Neuronal stem cell (in vitro differentiated cells): Measurements from ENCODE around the gene PFAS.

ENCODE experiments used
- DNase-seq: peaks from one replicate; pipeline ENCODE4 v3.0.0-alpha.2; 2013; ENCODE audit warnings: low spot score
- H2AFZ ChIP-seq: one replicate; pipeline ENCODE4 v1.6.1; 2013; ENCODE audit warnings: mild to moderate bottlenecking, low read length, inconsistent platforms
- H2AK5ac ChIP-seq: 2 replicates; pipeline ENCODE4 v1.6.1; 2013; ENCODE audit warnings: low read depth, mild to moderate bottlenecking, inconsistent platforms, low read length, moderate library complexity, mixed read lengths
- H2BK120ac ChIP-seq: 2 replicates; pipeline ENCODE4 v1.6.1; 2013; ENCODE audit warnings: low read depth, mild to moderate bottlenecking, inconsistent platforms, low read length, moderate library complexity, mixed read lengths
- H2BK12ac ChIP-seq: one replicate; pipeline ENCODE4 v1.6.1; 2013; ENCODE audit warnings: low read length, inconsistent platforms
- H2BK15ac ChIP-seq: 2 replicates; pipeline ENCODE4 v1.6.1; 2013; ENCODE audit warnings: mild to moderate bottlenecking, low read length, inconsistent platforms, mixed read lengths
- H2BK5ac ChIP-seq: one replicate; pipeline ENCODE4 v1.6.1; 2013; ENCODE audit warnings: inconsistent platforms, mild to moderate bottlenecking, low read length, moderate library complexity
- H3K14ac ChIP-seq: one replicate; pipeline ENCODE4 v1.6.1; 2013; ENCODE audit warnings: low read length, inconsistent platforms
- H3K18ac ChIP-seq: 2 replicates; pipeline ENCODE4 v1.6.1; 2013; ENCODE audit warnings: low read length, inconsistent platforms
- H3K23ac ChIP-seq: 2 replicates; pipeline ENCODE4 v1.6.1; 2013; ENCODE audit warnings: low read depth, mild to moderate bottlenecking, mixed read lengths, low read length, inconsistent platforms; ENCODE audit not compliant: poor library complexity
- H3K27ac ChIP-seq: replicated peaks from 3 replicates; pipeline ENCODE4 v1.5.1; 2013; ENCODE audit warnings: low read length, inconsistent platforms
- H3K27me3 ChIP-seq, 3 experiments: 2 replicates each; pipeline ENCODE4 v1.6.1; 2013; ENCODE audit warnings: low read length in 3 of 3, mild to moderate bottlenecking in 2 of 3, inconsistent platforms in 1 of 3, low read depth in 1 of 3, mixed read lengths in 1 of 3, moderate library complexity in 1 of 3; ENCODE audit not compliant: control insufficient read depth in 3 of 3, insufficient read depth in 3 of 3
- H3K36me3 ChIP-seq, 2 donors: replicated peaks in 1 of 2; 2 replicates each; pipeline ENCODE4 v1.6.1; 2013; ENCODE audit warnings: low read length in 2 of 2; ENCODE audit not compliant: control insufficient read depth in 2 of 2, insufficient read depth in 2 of 2
- H3K4ac ChIP-seq: 2 replicates; pipeline ENCODE4 v1.6.1; 2013; ENCODE audit warnings: inconsistent platforms, mild to moderate bottlenecking, low read length, moderate library complexity
- H3K4me1 ChIP-seq, 2 donors: 1 replicate in 1 of 2; 2 replicates in 1 of 2; pipeline ENCODE4 v1.6.1; 2013; ENCODE audit warnings: low read length in 2 of 2, low read depth in 1 of 2; ENCODE audit not compliant: control insufficient read depth in 2 of 2, insufficient read depth in 1 of 2
- H3K4me2 ChIP-seq: one replicate; pipeline ENCODE4 v1.6.1; 2013; ENCODE audit warnings: mild to moderate bottlenecking, low read length, inconsistent platforms; ENCODE audit not compliant: insufficient read depth, poor library complexity, severe bottlenecking
- H3K4me3 ChIP-seq, 2 donors: 2 replicates each; pipeline ENCODE4 v1.5.1; 2013; ENCODE audit warnings: low read length in 2 of 2, mild to moderate bottlenecking in 2 of 2, inconsistent platforms in 1 of 2, moderate library complexity in 1 of 2
- H3K79me1 ChIP-seq: one replicate; pipeline ENCODE4 v1.6.1; 2013; ENCODE audit warnings: low read depth, mild to moderate bottlenecking, inconsistent platforms, low read length, moderate library complexity
- H3K9ac ChIP-seq: one replicate; pipeline ENCODE4 v1.6.1; 2013; ENCODE audit warnings: mild to moderate bottlenecking, low read depth, low read length, inconsistent platforms; ENCODE audit not compliant: poor library complexity
- H3K9me3 ChIP-seq, 2 donors: replicated peaks in 1 of 2; 2 replicates each; pipeline versions ENCODE3 to v1.6.1; 2013; ENCODE audit warnings: low read length in 2 of 2, mild to moderate bottlenecking in 2 of 2, inconsistent platforms in 1 of 2, low read depth in 1 of 2, mixed read lengths in 1 of 2, moderate library complexity in 1 of 2; ENCODE audit not compliant: control insufficient read depth in 2 of 2, insufficient read depth in 1 of 2
- H4K8ac ChIP-seq: one replicate; pipeline ENCODE4 v1.6.1; 2013; ENCODE audit warnings: low read depth, mild to moderate bottlenecking, inconsistent platforms, low read length, moderate library complexity
- H4K91ac ChIP-seq: one replicate; pipeline ENCODE4 v1.6.1; 2013; ENCODE audit warnings: low read length, low read depth, mild to moderate bottlenecking, inconsistent platforms; ENCODE audit not compliant: poor library complexity
- WGBS, 2 donors: extraction: QIAGEN DNeasy Blood & Tissue Kit; methylation state at CpG; one replicate each; pipeline ENCODE4 v1.1.7; 2013; ENCODE audit warnings: missing lambda C conversion rate in 2 of 2, mixed read lengths in 1 of 2; ENCODE audit not compliant: insufficient read length in 2 of 2, insufficient replicate concordance in 1 of 2; ENCODE audit errors: extremely low coverage in 2 of 2; 5-methylcytosine and 5-hydroxymethylcytosine counted together

PFAS gene

DNA sequence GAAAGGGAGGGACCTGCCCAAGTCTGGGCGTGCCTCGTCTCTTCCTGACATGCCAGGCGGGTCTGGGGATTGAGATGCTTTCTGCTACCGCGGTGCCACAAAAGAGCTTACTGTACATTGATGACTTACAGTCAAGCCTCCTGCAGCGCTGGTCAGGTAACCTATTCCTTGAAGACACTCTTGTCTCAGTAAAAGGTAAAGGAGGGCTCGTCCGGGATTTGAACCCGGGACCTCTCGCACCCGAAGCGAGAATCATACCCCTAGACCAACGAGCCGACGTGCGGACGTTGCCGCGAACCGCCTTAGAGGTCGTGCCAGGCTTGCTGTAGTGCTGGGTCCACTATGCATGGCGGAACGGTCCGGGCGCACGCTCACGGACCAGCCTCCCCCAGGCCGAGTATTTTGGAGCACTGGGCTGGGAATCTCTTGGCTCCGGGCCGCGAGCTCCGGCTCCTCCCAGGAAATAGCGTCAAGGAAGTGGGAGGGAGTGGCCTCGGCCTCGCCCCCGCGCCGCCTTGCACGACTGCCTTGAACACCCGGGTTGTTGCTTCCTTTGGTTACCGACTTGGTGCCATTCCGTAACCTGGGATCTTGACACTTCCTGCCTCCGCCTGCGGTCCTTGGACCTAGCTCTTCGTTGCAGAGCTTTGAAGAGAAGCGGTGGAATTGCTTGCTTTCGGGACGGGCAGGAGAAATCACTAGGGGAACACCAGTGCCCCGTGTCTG, 26.3 kb upstream of the PFAS start:
- no peak overlapping the region for H2BK15ac ChIP-seq
- H3K9me3 ChIP-seq, result no peaks in the 10 kb centered on the region
- no peak overlapping the region for H4K91ac ChIP-seq
- no peaks in the 10 kb centered on the region for H3K27me3 ChIP-seq
- no peak overlapping the region for H2BK12ac ChIP-seq
- peak; percentile 86 for DNase-seq
- H2BK120ac ChIP-seq, result no peak overlapping the region
- H3K4me1 ChIP-seq, result peaks cover 8% of the 10 kb centered on the region in 2 donors
- no CpG with 5 or more reads among the region's 49 CpGs for whole genome bisulfite sequencing, 2 donors
- H3K23ac ChIP-seq, result peak overlapping the region; percentile 2
- peak overlapping the region; percentile 65 for H3K27ac ChIP-seq
- peak overlapping the region; percentile 2 for H2BK5ac ChIP-seq
- peak overlapping the region; percentile 84 for H2AFZ ChIP-seq
- no peak overlapping the region for H4K8ac ChIP-seq
- H3K9ac ChIP-seq, result peak overlapping the region; percentile 90
- H2AK5ac ChIP-seq, result no peak overlapping the region
- H3K4me2 ChIP-seq, result peak overlapping the region; percentile 79
- peaks cover 3 to 7% of the 10 kb centered on the region in 2 donors for H3K36me3 ChIP-seq
- no peak overlapping the region for H3K4ac ChIP-seq
- peak overlapping the region; percentile 61 for H3K18ac ChIP-seq
- no peak overlapping the region for H3K14ac ChIP-seq
- H3K4me3 ChIP-seq, result peak overlapping the region; percentile 70 to 92
- no peaks in the 10 kb centered on the region for H3K79me1 ChIP-seq

GRCh38 chr17:8223356-8224126, 25.5 kb upstream of the PFAS start:
- no peaks in the 10 kb centered on the region for H3K79me1 ChIP-seq

DNA sequence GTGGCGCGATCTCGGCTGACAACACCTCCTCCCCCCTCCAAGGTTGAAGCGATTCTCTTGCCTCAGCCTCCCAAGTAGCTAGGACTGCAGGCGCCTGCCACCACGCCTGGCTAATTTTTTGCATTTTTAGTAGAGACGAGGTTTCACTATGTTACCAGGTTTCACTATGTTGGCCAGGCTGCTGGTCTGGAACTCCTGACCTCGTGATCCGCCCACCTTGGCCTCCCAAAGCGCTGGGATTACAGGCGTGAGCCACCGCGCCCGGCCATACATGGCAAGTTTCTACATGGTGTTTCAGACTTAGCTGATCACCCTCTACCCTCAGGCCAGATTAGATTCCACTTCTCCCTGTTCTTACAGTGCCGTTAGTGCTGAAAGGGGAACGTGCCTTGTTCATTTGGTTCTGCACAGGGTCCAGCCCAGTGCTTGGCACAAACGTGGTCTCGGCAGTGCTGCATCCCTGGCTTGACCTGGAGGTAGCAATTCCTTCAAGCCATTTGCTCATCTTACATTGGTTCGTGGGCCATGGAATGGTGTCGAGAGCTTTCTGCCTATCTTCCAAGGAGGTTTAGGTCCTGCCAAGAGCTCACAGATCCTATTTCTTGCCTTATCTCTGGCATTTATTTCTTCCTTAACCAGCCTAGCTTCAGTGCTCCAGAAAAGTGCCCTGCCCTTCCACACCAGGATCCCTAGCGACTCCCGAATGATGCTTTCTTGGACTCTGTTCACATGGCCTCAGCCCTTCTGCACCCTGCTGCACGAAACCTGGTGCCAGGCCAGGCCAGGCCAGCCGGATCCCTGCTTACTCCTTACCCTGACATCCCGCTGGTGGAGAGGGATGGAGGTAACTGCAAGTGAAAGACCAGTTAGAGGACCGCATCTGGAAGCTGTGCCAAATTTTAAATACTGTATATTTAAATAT, 23.9 kb upstream of the PFAS start:
- WGBS, 2 donors, result no CpG with 5 or more reads among the region's 26 CpGs
- H3K36me3 ChIP-seq, result peaks cover 17 to 31% of the 10 kb centered on the region in 2 donors
- H2BK120ac ChIP-seq, result no peak overlapping the region
- H3K9me3 ChIP-seq, result no peaks in the 10 kb centered on the region
- no peak overlapping the region for H3K4me2 ChIP-seq
- DNase-seq, result no peak
- no peak overlapping the region for H2BK12ac ChIP-seq
- H3K9ac ChIP-seq, result no peak overlapping the region
- no peak overlapping the region for H3K14ac ChIP-seq
- H3K27ac ChIP-seq, result no peak overlapping the region
- no peak overlapping the region for H2AK5ac ChIP-seq
- H2BK15ac ChIP-seq, result no peak overlapping the region
- no peak overlapping the region for H4K91ac ChIP-seq
- no peak overlapping the region for H4K8ac ChIP-seq
- no peak overlapping the region for H3K4ac ChIP-seq
- no peaks in the 10 kb centered on the region for H3K27me3 ChIP-seq
- H3K79me1 ChIP-seq, result no peaks in the 10 kb centered on the region
- no peak overlapping the region for H2BK5ac ChIP-seq
- no peak overlapping the region for H3K23ac ChIP-seq
- H2AFZ ChIP-seq, result no peak overlapping the region
- H3K4me3 ChIP-seq, result peak overlapping the region in 1 of 2 donors; percentile 4
- H3K4me1 ChIP-seq, result peaks cover 8% of the 10 kb centered on the region in 2 donors
- H3K18ac ChIP-seq, result no peak overlapping the region

More at GRCh38 chr17:8223356-8224126, 25.5 kb upstream of the PFAS start:
- no peaks in the 10 kb centered on the region for H3K9me3 ChIP-seq
- H4K91ac ChIP-seq, result no peak overlapping the region
- no peak overlapping the region for H2AK5ac ChIP-seq
- H4K8ac ChIP-seq, result no peak overlapping the region
- peak overlapping the region; percentile 60 for H3K18ac ChIP-seq
- H3K36me3 ChIP-seq, result peaks cover 8 to 15% of the 10 kb centered on the region in 2 donors
- H3K4ac ChIP-seq, result no peak overlapping the region
- peak overlapping the region; percentile 70 to 92 for H3K4me3 ChIP-seq
- H3K27ac ChIP-seq, result peak overlapping the region; percentile 65
- H3K9ac ChIP-seq, result peak overlapping the region; percentile 90
- no peak overlapping the region for H2BK120ac ChIP-seq
- no CpG with 5 or more reads among the region's 27 CpGs for WGBS, 2 donors
- peak overlapping the region; percentile 84 for H2AFZ ChIP-seq
- peak overlapping the region; percentile 12 for H3K14ac ChIP-seq
- H3K23ac ChIP-seq, result no peak overlapping the region
- H3K4me2 ChIP-seq, result peak overlapping the region; percentile 79
- peak; percentile 59 for DNase-seq
- peak overlapping the region; percentile 2 for H2BK5ac ChIP-seq
- H2BK12ac ChIP-seq, result no peak overlapping the region
- H2BK15ac ChIP-seq, result no peak overlapping the region
- H3K4me1 ChIP-seq, result peaks cover 8% of the 10 kb centered on the region in 2 donors
- H3K27me3 ChIP-seq, result no peaks in the 10 kb centered on the region
